ENCODE measurements around the gene EFHD2. TPM values are rescaled to one million over a fixed set of nuclear protein-coding genes. Genes with fewer than 3 reads are reported as not detected.
A peak's percentile ranks its signal among the peaks of the same experiment; 100 is the strongest.
"Not testable (repeated sequence)": the region's sequence is repeated elsewhere in the genome, so short reads cannot be mapped to it uniquely, and the experiment has no call there.

The EFHD2 gene
- polyA plus RNA-seq, 10 donors = 19.6 to 30.9 (median 26.7) TPM

DNA sequence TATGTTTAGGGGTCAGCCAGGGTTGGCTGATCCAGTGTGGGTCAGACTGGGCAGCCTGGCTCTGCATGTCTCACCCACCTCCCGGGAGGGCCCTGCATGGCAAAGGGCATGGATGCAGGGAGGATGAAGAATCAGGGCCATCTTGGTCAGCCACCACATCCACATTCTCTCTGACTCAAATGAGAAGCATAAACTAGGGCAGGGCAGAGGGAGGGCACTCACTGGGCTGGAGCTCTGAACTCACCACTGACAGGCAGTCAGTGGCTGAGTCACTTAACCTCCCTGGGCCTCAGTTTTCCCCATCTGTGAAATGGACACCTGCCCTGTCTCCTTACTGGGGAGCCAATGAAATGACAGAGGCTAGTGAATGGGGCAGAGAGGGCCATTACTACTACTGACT lies 42.5 kb downstream of the EFHD2 start:
- no peak for DNase-seq

DNA sequence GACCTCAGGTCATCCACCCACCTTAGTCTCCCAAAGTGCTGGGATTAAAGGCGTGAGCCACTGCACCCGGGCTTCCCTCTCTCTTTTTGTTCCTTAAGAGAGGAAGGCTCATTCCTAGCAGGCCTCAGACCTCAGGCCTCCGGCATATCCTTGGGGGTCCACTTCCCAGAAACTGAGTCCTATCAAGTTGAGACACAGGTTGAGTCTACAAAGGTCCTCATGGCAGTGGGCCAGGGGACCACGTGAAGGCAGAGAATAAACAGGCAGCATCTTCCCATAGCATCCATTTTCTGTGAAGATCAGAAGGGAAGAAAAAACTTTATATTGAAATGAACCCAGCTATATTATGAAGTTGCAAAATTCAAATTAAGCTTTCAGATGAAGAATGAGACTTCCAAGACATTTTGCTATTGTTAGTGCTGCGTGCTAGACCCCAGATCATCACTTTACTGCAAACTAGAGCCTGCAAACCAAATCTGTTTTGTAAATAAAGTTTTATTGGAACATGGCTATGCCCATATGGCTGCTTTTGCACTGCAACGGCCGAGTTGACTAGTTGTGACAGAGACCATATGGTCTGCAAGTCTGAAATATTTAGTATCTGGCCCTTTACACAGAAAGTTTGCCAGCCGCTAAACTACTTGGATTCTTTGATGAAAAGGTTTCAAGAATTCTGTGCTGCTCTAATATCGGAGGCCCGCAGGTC lies 43.3 kb downstream of the EFHD2 start:
- no peak for DNase-seq

DNA sequence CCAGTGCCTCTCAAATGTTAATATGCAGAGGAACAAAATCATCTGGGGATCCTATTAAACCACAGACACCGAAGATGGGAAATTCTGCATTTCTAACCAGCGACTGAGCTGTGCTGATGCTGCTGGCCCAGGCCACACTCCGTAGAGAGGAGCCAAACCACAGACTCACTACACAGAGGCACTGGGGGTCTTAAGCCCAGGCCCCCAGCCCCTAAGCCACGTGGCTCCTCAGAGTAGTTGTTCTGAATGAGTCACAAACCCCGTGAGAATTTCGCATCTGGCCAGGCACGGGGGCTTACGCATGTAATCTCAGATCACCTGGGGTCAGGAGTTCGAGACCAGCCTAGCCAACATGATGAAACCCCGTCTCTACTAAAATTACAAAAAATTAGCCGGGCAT lies 44.0 kb downstream of the EFHD2 start:
- DNase-seq = no peak

DNA sequence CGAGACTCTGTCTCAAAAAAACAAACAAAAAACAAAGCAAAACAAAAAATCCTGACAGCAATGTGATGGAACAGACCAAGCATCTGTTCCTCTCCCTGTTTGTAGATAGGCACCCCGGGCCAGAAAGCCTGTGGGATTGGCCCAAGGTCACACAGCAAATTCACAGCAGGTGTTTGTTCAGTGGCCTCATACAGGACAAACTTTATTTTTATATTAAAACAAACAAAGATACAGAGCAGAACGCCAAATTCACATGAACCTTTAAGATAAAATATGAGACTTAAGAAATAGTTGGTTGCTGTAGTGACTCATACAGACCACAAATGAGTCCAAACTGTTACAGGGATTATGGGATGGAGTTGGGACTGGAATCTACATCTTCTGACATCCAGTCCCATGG lies 44.6 kb downstream of the EFHD2 start:
- no peak for DNase-seq

DNA sequence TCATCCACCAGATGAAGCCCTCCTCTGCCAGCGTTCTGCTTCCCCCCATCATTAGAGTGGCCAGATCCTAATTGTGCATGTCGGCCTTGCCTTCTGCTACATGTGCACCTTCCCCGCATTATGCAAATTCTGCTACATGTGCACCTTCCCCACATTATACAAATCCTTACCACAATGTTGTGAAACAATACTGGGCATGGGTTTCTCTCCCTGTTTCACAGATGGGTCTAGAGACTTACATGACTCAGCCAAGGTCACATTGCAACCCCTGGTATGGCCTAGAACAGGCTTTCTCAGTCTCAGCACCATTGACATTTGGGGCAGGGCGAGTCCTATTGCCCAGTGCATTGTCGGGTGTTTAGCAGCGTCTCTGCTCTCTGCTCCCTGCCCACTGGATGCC lies 45.8 kb downstream of the EFHD2 start:
- DNase-seq = no peak

DNA sequence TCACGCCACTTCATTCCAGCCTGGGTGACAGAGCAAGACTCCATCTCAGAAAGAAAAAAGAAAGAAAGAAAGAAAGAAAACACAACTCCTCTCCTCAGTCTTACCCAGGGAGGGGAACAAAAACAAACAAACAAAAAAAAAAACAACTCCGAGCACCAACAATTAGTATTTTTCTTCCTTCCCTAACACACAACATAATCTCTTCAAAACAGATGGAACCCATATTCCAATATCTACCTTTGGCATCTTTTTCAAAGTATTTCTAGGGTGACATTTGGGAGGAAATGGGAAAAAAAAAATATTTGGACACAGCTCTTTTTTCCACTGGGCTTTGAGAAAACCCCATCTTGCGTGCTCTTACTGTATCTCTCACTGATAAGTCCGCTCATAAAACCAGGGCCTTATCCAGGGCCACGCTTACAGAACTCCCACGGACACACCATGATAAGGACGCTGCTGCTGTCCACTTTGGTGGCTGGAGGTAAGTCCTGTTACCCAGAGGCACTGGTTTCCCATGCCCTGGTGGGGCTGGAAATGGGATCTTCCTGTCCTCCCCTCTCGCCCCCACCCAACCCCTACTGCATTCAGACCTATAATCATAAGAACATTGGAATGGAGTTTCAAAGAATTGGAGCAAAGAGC lies 46.7 kb downstream of the EFHD2 start, which contains the start of gene CELA2A:
CELA2A (plus strand) TSS at position 420 of the 642 bp plus-strand sequence; CDS start at position 442, 22 bp downstream.
- DNase-seq = no peak

DNA sequence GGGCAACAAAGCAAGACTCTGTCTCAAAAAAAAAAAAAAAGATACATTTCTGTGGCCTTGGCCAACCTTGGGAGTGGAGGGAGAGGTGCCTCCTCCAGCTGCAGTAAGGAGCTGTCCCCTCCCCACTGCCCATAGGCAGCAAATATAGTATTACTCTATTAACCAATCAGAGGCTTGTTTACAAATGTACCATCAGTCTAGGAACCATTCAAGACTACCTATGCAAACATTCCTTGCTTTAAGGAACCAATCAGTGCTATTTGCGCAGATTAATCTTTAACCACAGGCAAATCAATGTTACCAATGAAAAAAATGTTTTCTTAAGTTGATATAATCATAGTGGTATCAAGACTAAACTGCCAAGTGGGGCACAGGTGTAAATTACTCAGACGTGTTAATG lies 47.9 kb downstream of the EFHD2 start:
- DNase-seq = no peak

DNA sequence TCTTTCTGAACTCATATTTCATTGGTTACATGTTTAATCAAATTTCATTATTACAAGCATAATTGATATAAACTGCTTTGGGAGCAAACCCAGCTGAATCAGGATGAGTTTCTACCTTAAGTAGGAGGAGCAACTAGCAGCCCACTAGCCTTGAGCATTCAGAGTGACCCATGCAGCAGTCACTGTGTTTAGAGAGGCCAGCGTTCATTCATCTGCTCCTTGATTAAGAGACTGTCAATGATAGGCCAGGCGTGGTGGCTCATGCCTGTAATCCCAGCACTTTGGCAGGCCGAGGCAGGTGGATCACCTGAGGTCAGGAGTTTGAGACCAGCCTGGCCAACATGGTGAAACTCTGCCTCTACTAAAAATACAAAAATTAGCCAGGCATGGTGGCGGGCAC lies 48.7 kb downstream of the EFHD2 start:
- DNase-seq = not testable (repeated sequence)

DNA sequence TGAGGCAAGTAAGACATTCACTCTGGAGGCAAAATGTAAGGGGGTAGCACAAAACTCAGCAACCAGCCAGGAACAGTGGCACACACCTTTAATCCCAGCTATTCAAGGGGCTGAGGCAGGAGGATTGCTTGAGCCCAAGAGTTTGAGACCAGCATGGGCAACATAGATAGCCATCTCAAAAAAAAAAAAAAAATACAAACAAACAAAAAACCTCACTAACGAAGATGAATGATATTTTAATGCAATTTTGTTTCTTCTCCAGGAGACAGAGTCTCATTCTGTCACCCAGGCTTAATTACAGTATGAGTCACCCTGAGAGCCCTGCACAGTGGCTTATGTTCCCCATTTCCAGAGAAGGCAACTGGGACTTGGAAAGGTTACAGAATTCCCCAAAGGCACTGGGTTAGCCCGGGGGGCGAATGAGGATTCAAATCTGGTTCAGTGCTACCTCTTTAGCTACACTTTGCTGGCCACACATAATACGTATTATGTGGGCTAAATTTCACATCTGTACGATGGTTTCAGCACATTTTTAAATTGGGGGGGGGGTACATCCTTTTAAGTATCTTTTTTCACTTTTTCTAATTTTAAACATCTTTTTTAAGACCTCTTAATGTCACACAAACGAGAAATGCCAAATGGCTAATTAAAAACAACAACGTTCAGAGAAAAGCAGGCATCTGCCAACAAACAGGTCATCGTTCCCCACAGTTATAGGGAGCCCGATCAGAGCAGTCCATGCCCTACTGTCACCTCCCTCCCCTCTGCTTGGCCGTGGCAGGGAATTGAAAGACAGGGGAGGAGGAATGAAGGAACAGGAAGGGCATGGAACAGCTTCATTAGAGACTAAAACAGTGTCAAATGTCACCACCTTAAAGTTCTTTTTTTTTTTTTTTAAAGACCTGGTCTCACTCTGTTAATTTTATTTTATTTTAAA lies 50.4 kb downstream of the EFHD2 start:
- no peak for DNase-seq

DNA sequence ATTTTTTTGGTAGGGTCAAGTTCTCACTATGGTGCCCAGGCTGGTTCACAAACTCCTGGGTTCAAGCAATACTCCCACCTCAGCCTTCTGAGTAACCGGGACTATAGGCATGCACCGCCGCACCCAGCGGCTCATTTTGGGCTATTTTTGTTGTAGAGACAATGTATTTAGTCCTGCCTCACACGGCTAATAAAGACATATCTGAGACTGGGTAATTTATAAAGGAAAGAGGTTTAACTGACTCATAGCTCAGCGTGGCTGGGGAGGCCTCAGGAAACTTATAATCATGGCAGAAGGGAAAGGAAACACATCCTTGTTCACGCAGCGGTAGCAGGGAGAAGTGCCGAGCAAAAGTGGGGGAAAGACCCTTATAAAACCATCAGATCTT lies 51.0 kb downstream of the EFHD2 start:
- no peak for DNase-seq

DNA sequence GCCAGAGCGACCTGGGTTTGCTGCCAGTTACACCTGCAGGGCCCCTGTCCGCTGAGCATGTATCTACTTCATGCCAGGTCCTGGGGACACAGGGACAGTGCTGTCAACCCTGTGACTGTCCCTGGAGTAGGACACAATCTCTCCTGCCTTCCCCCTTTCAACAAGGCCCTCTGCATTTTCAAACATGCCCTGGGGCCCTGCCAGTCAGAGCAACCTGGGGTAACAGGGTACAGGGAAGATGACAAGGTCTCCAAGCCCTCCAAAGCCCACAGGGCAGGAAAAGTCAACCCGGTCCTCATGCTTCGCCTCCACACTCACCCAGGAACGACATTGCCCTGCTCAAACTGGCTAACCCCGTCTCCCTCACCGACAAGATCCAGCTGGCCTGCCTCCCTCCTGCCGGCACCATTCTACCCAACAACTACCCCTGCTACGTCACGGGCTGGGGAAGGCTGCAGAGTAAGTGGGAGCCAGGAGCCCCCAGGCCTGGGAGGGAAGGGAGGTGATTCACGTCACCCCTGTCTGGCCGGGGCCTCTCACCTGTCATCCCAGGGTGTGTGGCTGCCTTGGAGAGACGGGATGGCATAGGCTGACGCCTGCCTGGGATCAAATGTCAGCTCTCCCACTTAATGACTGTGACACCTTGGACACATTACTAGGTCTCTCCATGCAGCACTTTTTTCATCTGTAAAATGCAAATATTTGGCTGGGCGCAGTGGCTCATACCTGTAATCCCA lies 53.5 kb downstream of the EFHD2 start:
- DNase-seq = not testable (repeated sequence)

DNA sequence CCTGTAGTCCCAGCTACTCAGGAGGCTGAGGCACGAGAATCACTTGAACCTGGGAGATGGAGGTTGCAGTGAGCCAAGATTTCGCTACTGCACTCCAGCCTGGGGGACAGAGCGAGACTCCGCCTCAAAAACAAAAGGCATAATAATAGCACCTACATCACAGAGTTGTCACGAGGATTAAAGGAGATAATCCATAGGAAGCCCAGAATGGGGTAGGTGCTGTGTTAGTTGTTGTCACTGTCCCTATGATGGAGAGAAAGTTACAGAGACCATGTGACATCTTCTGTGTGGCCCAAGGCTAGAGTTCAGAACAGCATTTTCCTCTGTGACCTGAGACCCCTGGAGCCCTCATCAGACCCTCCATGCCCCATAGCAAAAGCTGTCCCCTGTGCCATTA lies 54.2 kb downstream of the EFHD2 start:
- not testable (repeated sequence) for DNase-seq

DNA sequence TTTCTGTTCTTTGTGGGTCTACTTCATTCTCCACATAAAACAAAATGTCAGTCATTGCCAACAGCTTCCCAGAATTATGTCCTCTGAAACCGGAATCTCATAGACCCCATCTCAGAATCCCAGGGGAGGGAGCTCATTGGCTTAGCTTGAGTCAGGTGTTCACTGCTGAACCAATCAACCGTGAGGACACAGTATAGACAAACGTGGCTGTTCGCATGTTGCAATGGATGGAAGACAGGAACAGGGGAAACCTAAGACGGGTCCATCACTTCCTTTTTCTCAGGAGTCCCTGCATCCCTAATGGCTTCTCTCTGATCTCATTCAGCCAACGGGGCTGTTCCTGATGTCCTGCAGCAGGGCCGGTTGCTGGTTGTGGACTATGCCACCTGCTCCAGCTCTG lies 56.0 kb downstream of the EFHD2 start:
- no peak for DNase-seq

DNA sequence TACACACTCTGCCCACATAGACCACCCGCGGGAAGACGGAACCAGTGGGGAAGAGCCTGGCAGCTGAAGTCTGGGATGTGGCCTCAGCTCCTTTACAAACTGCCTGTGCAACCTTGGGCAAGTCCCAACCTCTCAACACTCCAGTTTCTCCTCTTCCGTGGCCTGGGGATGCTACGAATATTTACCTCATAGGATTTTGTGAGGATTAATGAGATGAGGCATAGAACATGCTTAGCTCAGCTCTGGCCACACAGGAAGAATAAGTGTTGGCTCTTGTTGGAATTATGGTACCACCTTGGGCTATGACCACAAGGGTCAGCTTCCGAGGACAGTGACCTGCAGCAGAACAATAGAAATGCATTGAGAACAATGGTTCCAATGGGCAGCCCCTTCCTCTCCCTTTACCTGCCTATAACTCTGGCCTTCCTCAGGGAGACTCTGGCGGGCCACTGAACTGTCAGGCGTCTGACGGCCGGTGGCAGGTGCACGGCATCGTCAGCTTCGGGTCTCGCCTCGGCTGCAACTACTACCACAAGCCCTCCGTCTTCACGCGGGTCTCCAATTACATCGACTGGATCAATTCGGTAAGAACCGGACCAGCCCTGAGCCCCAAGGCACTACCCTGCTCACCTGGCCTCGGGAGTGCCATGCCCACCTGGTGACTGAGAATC lies 57.4 kb downstream of the EFHD2 start:
- DNase-seq = not testable (repeated sequence)

DNA sequence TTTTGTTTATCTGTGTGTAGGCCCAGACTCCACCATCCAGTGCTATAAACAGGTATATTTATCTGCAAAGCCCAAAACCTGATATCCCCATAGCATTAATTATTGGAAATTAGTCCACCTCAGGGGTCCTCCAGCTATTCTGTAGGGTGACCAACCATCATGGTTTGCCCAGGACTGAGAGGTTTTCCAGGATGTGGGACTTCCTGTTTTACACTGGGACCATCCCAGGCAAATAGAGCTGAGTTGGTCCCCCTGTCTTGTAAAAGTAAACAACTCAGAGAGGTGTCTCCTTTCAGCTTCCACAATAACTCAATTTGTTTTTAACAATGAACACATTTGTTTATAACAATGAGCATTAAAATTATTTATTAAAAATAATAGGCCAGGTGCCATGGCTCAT lies 58.5 kb downstream of the EFHD2 start:
- no peak for DNase-seq

DNA sequence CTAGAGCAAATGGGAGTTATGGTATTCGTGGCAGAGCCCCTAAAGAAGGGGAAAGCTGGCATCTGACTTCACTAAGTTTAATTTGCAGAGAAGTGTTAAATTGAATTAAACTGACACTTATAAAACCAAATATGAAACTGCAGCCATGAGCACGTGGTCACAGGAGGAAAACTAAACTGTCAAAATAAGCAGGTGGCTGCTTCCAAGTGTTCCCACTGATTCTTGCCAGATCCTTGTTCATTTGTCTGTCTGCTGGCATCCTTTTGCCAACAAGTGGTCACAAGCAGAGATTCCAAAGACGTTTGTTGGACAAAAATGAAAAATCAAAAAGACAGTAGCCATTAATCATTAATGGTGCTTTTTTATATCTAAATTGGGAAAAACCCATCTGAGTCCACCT lies 59.7 kb downstream of the EFHD2 start:
- DNase-seq = no peak

DNA sequence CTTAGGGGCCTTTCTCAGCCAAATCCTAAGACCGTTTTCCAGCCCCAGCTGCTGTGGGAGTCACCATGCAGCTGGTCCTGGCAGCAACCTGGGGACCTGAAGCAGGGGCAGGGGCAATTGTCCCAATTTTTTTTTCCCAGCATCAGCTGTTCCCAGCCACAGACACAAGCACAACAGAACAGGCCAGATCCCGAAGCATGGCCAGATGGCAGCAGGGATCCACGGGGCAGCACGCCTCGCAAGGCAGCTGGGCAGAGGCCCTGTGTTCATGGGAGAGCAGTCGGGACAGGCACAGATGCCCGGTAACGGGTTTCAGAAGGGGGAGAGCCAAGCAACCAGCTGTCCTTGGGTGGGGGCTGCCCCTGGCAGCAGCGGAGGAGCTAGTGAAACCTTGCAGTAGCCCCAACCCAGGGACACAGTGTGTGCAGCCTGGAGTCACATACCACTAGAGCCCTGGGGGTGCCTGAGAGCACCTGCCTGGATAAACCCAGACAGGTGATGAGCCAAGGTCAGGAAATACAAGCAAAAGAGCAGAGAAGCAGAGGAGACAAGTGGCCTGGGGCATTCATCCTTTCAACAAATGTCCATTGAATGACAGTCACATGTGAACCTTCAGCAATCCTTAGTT lies 60.2 kb downstream of the EFHD2 start:
- DNase-seq = peak; percentile 59 to 76 (median 62)

DNA sequence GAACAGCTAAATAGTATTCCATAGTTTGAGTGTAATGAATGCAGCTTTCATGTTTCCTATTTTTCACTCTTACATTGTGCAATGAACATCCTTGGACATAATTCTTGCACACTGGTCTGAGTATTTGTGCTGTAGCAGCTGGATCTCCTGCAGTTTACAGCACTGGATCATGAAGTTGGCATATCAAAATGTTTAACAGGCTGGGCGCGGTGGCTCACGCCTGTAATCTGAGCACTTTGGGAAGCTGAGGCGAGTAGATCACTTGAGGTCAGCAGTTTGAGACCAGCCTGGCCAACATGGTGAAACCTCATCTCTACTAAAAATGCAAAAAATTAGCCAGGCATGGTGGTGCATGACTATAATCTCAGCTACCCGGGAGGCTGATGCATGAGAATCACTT lies 61.4 kb downstream of the EFHD2 start:
- DNase-seq = not testable (repeated sequence)

DNA sequence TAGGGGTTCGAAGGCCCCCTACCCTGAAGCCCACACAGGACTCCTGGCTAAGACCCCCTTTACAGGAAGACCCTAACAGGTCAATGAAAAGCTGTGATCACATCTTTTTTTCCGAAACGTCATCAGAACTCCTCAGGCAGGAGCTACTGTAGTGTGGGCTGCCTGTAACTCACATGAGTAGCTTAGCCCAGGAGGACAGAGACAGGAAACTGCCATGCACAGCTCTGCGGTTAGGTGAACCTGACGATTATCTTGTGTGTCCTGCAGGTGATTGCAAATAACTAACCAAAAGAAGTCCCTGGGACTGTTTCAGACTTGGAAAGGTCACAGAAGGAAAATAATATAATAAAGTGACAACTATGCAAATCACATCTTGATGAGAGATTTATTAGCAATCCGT lies 62.0 kb downstream of the EFHD2 start:
- DNase-seq = not testable (repeated sequence)

DNA sequence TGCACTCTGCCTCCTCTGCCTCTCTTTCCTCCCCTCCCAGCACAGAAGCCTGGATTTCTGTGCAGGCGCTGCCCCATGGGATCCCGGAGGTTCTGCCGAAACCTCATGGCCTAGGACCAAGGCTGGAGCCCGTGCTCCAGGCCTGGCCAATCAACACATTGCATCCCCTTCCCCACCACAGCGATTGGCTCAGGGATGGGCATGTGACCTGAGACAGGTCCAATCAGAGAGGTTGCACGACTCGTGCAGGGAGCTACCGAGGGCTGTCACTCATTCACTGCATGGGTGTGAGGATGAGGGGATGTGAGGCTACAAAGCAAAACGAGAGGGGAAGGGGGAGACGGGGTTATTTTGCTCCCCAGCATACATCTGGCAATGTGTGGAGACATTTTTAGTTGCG lies 62.9 kb downstream of the EFHD2 start:
- DNase-seq = no peak
